CD14-positive monocyte (primary cell): ENCODE measurements around the gene CST11. TPM values are rescaled to one million over a fixed set of nuclear protein-coding genes. Genes with fewer than 3 reads are reported as not detected.

Experiments used
- DNase-seq, 3 donors: peaks; one replicate each; pipeline ENCODE4 v3.0.0-alpha.2; 2011 to 2022
- H2AFZ ChIP-seq: 2 replicates; pipeline ENCODE4 v1.6.0; 2012; ENCODE audit warnings: mild to moderate bottlenecking, low read depth, low read length, inconsistent platforms; ENCODE audit not compliant: insufficient read depth, poor library complexity, severe bottlenecking
- H3K27ac ChIP-seq, 2 donors: 1 replicate in 1 of 2; 2 replicates in 1 of 2; pipeline ENCODE4 v1.5.1; 2012 to 2013; ENCODE audit warnings: low read length in 2 of 2, control low read depth in 1 of 2, inconsistent platforms in 1 of 2, low read depth in 1 of 2, mild to moderate bottlenecking in 1 of 2
- H3K27me3 ChIP-seq, 2 donors: one replicate each; pipeline versions ENCODE4 v1.6.0 to v1.6.1; 2011 to 2013; ENCODE audit warnings: low read length in 2 of 2; ENCODE audit not compliant: control insufficient read depth in 2 of 2, insufficient read depth in 2 of 2
- H3K36me3 ChIP-seq, 2 donors: replicated peaks in 1 of 2; 1 replicate in 1 of 2; 2 replicates in 1 of 2; pipeline versions ENCODE4 v1.5.1 to v1.6.1; 2012 to 2013; ENCODE audit warnings: low read length in 2 of 2, control low read depth in 1 of 2, inconsistent platforms in 1 of 2, mild to moderate bottlenecking in 1 of 2; ENCODE audit not compliant: insufficient read depth in 2 of 2, control insufficient read depth in 1 of 2
- H3K4me1 ChIP-seq, 2 donors: 1 replicate in 1 of 2; 2 replicates in 1 of 2; pipeline versions ENCODE4 v1.5.1 to v1.6.1; 2012 to 2013; ENCODE audit warnings: low read length in 2 of 2, control low read depth in 1 of 2, inconsistent platforms in 1 of 2, mild to moderate bottlenecking in 1 of 2, moderate library complexity in 1 of 2; ENCODE audit not compliant: insufficient read depth in 2 of 2, control insufficient read depth in 1 of 2
- H3K4me2 ChIP-seq: replicated peaks from 2 replicates; pipeline ENCODE3; 2012; ENCODE audit warnings: low read length, moderate library complexity, mild to moderate bottlenecking; ENCODE audit not compliant: poor library complexity, severe bottlenecking; ENCODE audit errors: extremely low read depth
- H3K4me3 ChIP-seq, 3 experiments: fragments of 200-600 bp in 1 of 3; sonication (generic) in 1 of 3; replicated peaks in 1 of 3; 1 replicate in 2 of 3; 2 replicates in 1 of 3; pipeline ENCODE4 v1.5.1; 2011 to 2013; ENCODE audit warnings: low read length in 3 of 3, mild to moderate bottlenecking in 3 of 3, control low read depth in 2 of 3, low read depth in 2 of 3, inconsistent platforms in 1 of 3, moderate library complexity in 1 of 3
- H3K79me2 ChIP-seq: 2 replicates; pipeline ENCODE4 v1.6.0; 2012; ENCODE audit warnings: mild to moderate bottlenecking, control low read depth, inconsistent platforms, low read length, moderate library complexity; ENCODE audit not compliant: insufficient read depth
- H3K9ac ChIP-seq: 2 replicates; pipeline ENCODE4 v1.6.0; 2017; ENCODE audit warnings: low read length, mild to moderate bottlenecking; ENCODE audit not compliant: insufficient read depth, poor library complexity, severe bottlenecking
- H3K9me3 ChIP-seq, 2 donors: replicated peaks in 1 of 2; 1 replicate in 1 of 2; 2 replicates in 1 of 2; pipeline versions ENCODE4 v1.5.1 to v1.6.1; 2012 to 2013; ENCODE audit warnings: low read length in 2 of 2, control low read depth in 1 of 2; ENCODE audit not compliant: control insufficient read depth in 1 of 2, insufficient read depth in 1 of 2
- H4K20me1 ChIP-seq: 2 replicates; pipeline ENCODE4 v1.6.0; 2012; ENCODE audit warnings: mild to moderate bottlenecking, low read length, control low read depth, moderate library complexity; ENCODE audit not compliant: insufficient read depth
- H3K27ac Mint-ChIP-seq, 7 donors: one replicate each; pipeline ENCODE4 v1.8.0; 2020; ENCODE audit warnings: mild to moderate bottlenecking in 7 of 7, mixed read lengths in 7 of 7, moderate library complexity in 6 of 7, inconsistent platforms in 2 of 7
- H3K27me3 Mint-ChIP-seq, 3 donors: one replicate each; pipeline ENCODE4 v1.8.0; 2021 to 2022; ENCODE audit warnings: low read depth in 3 of 3, mild to moderate bottlenecking in 3 of 3, mixed read lengths in 3 of 3, moderate library complexity in 3 of 3, inconsistent platforms in 1 of 3
- H3K36me3 Mint-ChIP-seq, 2 donors: one replicate each; pipeline ENCODE4 v1.8.0; 2020; ENCODE audit warnings: mixed read lengths in 2 of 2, inconsistent platforms in 1 of 2, mild to moderate bottlenecking in 1 of 2
- H3K4me1 Mint-ChIP-seq: one replicate; pipeline ENCODE4 v1.8.0; 2020; ENCODE audit warnings: mild to moderate bottlenecking, mixed read lengths
- H3K4me3 Mint-ChIP-seq, 2 donors: one replicate each; pipeline ENCODE4 v1.8.0; 2020; ENCODE audit warnings: mild to moderate bottlenecking in 2 of 2, mixed read lengths in 2 of 2, moderate library complexity in 1 of 2
- H3K9me3 Mint-ChIP-seq, 7 donors: one replicate each; pipeline ENCODE4 v1.8.0; 2020 to 2022; ENCODE audit warnings: mixed read lengths in 7 of 7, mild to moderate bottlenecking in 6 of 7, moderate library complexity in 6 of 7, inconsistent platforms in 2 of 7
- WGBS: methylation state at CpG from one replicate; pipeline ENCODE4 v1.1.5; 2013; ENCODE audit warnings: missing lambda C conversion rate; ENCODE audit not compliant: insufficient coverage; 5-methylcytosine and 5-hydroxymethylcytosine counted together
- intact Hi-C, 2 donors: fragments of 100-400 bp; cut with micrococcal nuclease; formaldehyde crosslinking; loops; one replicate each; pipeline versions ENCODE4 v1.15.0 to v1.15.1; 2023
- polyA plus RNA-seq, 3 donors: library from polyadenylated mRNA; depleted of rRNA in 1 of 3; unstranded in 2 of 3; stranded (reverse) in 1 of 3; fragments of 300-500 nt in 2 of 3; fragments of >200 nt in 1 of 3; fragmentation: Illumina TruSeq in 2 of 3; gene quantifications; 1 replicate in 2 of 3; 2 replicates in 1 of 3; pipeline ENCODE4 v1.2.3, GENCODE V29; 2012 to 2021
- TF ChIP-seq, protein P1 (sequence below): fragments of 200-600 bp; IDR thresholded peaks from one replicate; pipeline ENCODE4 v1.8.0; 2022; ENCODE audit warnings: antibody characterized with exemption, mild to moderate bottlenecking

Gene CST11
- polyA plus RNA-seq, 3 donors = not detected

DNA sequence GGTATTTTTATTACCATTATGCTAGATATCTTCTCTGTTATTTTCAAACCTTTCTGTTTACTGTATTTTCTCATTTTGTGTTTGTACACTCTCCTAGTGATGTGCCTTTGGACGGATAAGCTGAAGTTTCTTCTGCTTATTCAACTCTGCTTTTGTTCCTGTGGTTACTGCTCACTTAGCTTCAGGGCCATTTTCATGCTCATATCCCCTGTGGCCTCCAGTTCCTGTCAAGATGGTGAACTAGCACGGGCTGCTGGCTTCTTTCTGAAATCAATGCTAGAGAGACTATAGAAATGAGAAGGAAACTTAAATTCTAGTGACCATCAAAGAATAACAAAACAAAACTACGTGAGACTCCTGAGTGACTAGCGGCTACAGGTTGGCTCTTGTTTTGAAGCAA, 31.4 kb upstream of the CST11 start:
- Histone ChIP-seq H2AFZ (no peak overlapping the region), H4K20me1 (no peaks in the 10 kb centered on the region), H3K27me3 (no peaks in the 10 kb centered on the region), H3K36me3 (no peaks in the 10 kb centered on the region), H3K9ac (no peak overlapping the region), H3K4me2 (no peak overlapping the region), H3K79me2 (no peaks in the 10 kb centered on the region), H3K27ac (no peak overlapping the region), H3K9me3 (no peaks in the 10 kb centered on the region), H3K4me1 (no peaks in the 10 kb centered on the region), H3K4me3 (no peak overlapping the region)
- TF ChIP-seq, protein P1, sequence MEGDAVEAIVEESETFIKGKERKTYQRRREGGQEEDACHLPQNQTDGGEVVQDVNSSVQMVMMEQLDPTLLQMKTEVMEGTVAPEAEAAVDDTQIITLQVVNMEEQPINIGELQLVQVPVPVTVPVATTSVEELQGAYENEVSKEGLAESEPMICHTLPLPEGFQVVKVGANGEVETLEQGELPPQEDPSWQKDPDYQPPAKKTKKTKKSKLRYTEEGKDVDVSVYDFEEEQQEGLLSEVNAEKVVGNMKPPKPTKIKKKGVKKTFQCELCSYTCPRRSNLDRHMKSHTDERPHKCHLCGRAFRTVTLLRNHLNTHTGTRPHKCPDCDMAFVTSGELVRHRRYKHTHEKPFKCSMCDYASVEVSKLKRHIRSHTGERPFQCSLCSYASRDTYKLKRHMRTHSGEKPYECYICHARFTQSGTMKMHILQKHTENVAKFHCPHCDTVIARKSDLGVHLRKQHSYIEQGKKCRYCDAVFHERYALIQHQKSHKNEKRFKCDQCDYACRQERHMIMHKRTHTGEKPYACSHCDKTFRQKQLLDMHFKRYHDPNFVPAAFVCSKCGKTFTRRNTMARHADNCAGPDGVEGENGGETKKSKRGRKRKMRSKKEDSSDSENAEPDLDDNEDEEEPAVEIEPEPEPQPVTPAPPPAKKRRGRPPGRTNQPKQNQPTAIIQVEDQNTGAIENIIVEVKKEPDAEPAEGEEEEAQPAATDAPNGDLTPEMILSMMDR = no peak
- intact Hi-C loops = no loop called here
- Mint-ChIP-seq H3K9me3 (peaks cover 0 to 3% (median 0%) of the 10 kb centered on the region in 7 donors), H3K4me3 (no peak overlapping the region), H3K36me3 (no peaks in the 10 kb centered on the region), H3K27ac (no peak overlapping the region), H3K27me3 (peaks cover 0 to 9% (median 5%) of the 10 kb centered on the region in 3 donors), H3K4me1 (no peaks in the 10 kb centered on the region)
- 80% methylated on average over 1 of the region's 4 CpGs for WGBS
- DNase-seq = no peak

DNA sequence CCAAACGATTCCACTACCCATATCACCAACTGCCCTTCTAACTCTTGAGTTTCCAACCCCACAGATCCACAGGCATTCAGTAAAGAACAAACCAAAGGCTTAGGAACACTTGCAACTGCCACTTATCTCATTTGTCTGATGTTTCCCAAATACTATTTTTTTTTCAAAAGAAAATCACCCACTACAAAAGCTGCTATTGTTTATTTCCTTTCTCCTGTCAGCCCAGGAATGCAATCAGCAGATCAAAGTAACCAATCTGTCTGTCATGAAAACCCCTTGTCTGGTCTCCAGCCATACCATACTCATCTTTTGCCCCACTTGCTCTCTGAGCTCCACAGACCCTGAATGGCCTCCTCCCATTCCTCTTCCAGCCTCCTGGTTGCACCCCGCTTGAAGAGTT, 29.5 kb upstream of the CST11 start:
- WGBS = 100% methylated on average over 2 of the region's 2 CpGs
- Histone ChIP-seq H3K9ac (no peak overlapping the region), H3K27ac (no peak overlapping the region), H3K4me3 (no peak overlapping the region), H3K36me3 (no peaks in the 10 kb centered on the region), H3K9me3 (no peaks in the 10 kb centered on the region), H2AFZ (no peak overlapping the region), H3K27me3 (no peaks in the 10 kb centered on the region), H4K20me1 (no peaks in the 10 kb centered on the region), H3K4me1 (no peaks in the 10 kb centered on the region), H3K79me2 (no peaks in the 10 kb centered on the region), H3K4me2 (no peak overlapping the region)
- TF ChIP-seq, protein P1 = no peak
- Mint-ChIP-seq H3K9me3 (peaks cover 0 to 6% (median 2%) of the 10 kb centered on the region in 7 donors), H3K27me3 (peaks cover 0 to 7% (median 3%) of the 10 kb centered on the region in 3 donors), H3K27ac (no peak overlapping the region), H3K4me1 (no peaks in the 10 kb centered on the region), H3K36me3 (no peaks in the 10 kb centered on the region), H3K4me3 (no peak overlapping the region)
- intact Hi-C loops = no loop called here
- no peak for DNase-seq
